Keratinocyte (primary cell): Measurements from ENCODE around the gene KIF16B. TPM values are rescaled to one million over a fixed set of nuclear protein-coding genes. Genes with fewer than 3 reads are reported as not detected.

Experiments
- DNase-seq: peaks from one replicate; pipeline ENCODE4 v3.0.0-alpha.2; 2011; ENCODE audit warnings: low read depth, missing footprints, low spot score
- FAIRE-seq: peaks from 2 replicates; lab custom pipeline; 2011; peaks lifted over from hg19 to GRCh38; lab: Jason Lieb, UNC
- H2AFZ ChIP-seq: 2 replicates; pipeline ENCODE4 v1.6.0; 2012; ENCODE audit warnings: low read length, control low read depth, inconsistent platforms; ENCODE audit not compliant: control insufficient read depth
- H3K27ac ChIP-seq: 2 replicates; pipeline ENCODE4 v1.5.1; 2011; ENCODE audit warnings: low read length; ENCODE audit not compliant: control insufficient read depth, insufficient read depth
- H3K27me3 ChIP-seq: 3 replicates; pipeline ENCODE4 v1.6.0; 2011; ENCODE audit warnings: low read length; ENCODE audit not compliant: control insufficient read depth, insufficient read depth; ENCODE audit errors: extremely low read depth
- H3K36me3 ChIP-seq, 2 experiments: 2 replicates in 1 of 2; 3 replicates in 1 of 2; pipeline ENCODE4 v1.5.1; 2011; ENCODE audit warnings: low read length in 2 of 2, mild to moderate bottlenecking in 1 of 2; ENCODE audit not compliant: control insufficient read depth in 2 of 2, insufficient read depth in 2 of 2; ENCODE audit errors: extremely low read depth in 1 of 2
- H3K4me1 ChIP-seq: 3 replicates; pipeline ENCODE4 v1.5.1; 2011; ENCODE audit warnings: low read length; ENCODE audit not compliant: control insufficient read depth, insufficient read depth; ENCODE audit errors: extremely low read depth
- H3K4me2 ChIP-seq: 3 replicates; pipeline ENCODE4 v1.6.0; 2011; ENCODE audit warnings: low read depth, low read length; ENCODE audit not compliant: control insufficient read depth, insufficient read depth; ENCODE audit errors: extremely low read depth
- H3K4me3 ChIP-seq, 3 experiments: fragments of 200-600 bp in 1 of 3; sonication (generic) in 1 of 3; 2 replicates in 2 of 3; 3 replicates in 1 of 3; pipeline ENCODE4 v1.5.1; 2011 to 2016; ENCODE audit warnings: low read length in 3 of 3, mild to moderate bottlenecking in 3 of 3, control low read depth in 2 of 3, inconsistent platforms in 1 of 3, low read depth in 1 of 3, mixed read lengths in 1 of 3, mixed run types in 1 of 3, moderate library complexity in 1 of 3; ENCODE audit not compliant: control insufficient read depth in 2 of 3, insufficient read depth in 2 of 3; ENCODE audit errors: extremely low read depth in 1 of 3
- H3K79me2 ChIP-seq: 2 replicates; pipeline ENCODE4 v1.6.0; 2012; ENCODE audit warnings: low read length; ENCODE audit not compliant: control insufficient read depth, insufficient read depth
- H3K9ac ChIP-seq: 3 replicates; pipeline ENCODE4 v1.6.0; 2011; ENCODE audit warnings: low read length; ENCODE audit not compliant: control insufficient read depth, insufficient read depth; ENCODE audit errors: extremely low read depth
- H3K9me1 ChIP-seq: 3 replicates; pipeline ENCODE4 v1.6.0; 2011; ENCODE audit warnings: low read length; ENCODE audit not compliant: control insufficient read depth, insufficient read depth; ENCODE audit errors: extremely low read depth
- H3K9me3 ChIP-seq: 2 replicates; pipeline ENCODE4 v1.5.1; 2012; ENCODE audit warnings: low read depth, low read length; ENCODE audit not compliant: control insufficient read depth
- H4K20me1 ChIP-seq: 3 replicates; pipeline ENCODE4 v1.6.0; 2011; ENCODE audit warnings: low read length; ENCODE audit not compliant: control insufficient read depth, insufficient read depth; ENCODE audit errors: extremely low read depth
- EZH2 ChIP-seq: IDR thresholded peaks from one replicate; pipeline ENCODE4 v1.6.1; 2012; ENCODE audit warnings: inconsistent platforms, mild to moderate bottlenecking, low read length, moderate library complexity
- dilution Hi-C: fragments of 300-500 bp; cut with MboI; formaldehyde crosslinking; loops from one replicate; pipeline ENCODE4 v1.7.0; 2020; ENCODE audit warnings: low sequenced_read_pairs; ENCODE audit not compliant: extremely low pct_ligation_motif_present
- polyA plus RNA-seq, 5 experiments: library from polyadenylated mRNA; depleted of rRNA in 3 of 5; stranded (reverse) in 3 of 5; stranded (forward) in 1 of 5; unstranded in 1 of 5; fragments of >200 nt; gene quantifications; 1 replicate in 1 of 5; 2 replicates in 3 of 5; 3 replicates in 1 of 5; pipeline versions ENCODE4 v1.2.1 to v1.2.3, GENCODE V29; 2011 to 2012; ENCODE audit warnings: missing spikeins in 2 of 5, low read depth in 1 of 5, low replicate concordance in 1 of 5
- TF ChIP-seq, protein P1 (sequence below), 3 experiments: IDR thresholded peaks in 1 of 3; conservative IDR thresholded peaks in 1 of 3; optimal IDR thresholded peaks in 1 of 3; 2 replicates in 2 of 3; 3 replicates in 1 of 3; pipeline versions ENCODE3 to v1.5.1; 2011; ENCODE audit warnings: low read length in 3 of 3, mild to moderate bottlenecking in 3 of 3, moderate library complexity in 2 of 3, control low read depth in 1 of 3, inconsistent platforms in 1 of 3; ENCODE audit not compliant: insufficient read depth in 2 of 3; ENCODE audit errors: extremely low read depth in 1 of 3

Gene KIF16B
- polyA plus RNA-seq, 1 donor (not counting 4 experiments of a cell fraction or from before 2014, with no cell fraction given), result 16.1 TPM

DNA sequence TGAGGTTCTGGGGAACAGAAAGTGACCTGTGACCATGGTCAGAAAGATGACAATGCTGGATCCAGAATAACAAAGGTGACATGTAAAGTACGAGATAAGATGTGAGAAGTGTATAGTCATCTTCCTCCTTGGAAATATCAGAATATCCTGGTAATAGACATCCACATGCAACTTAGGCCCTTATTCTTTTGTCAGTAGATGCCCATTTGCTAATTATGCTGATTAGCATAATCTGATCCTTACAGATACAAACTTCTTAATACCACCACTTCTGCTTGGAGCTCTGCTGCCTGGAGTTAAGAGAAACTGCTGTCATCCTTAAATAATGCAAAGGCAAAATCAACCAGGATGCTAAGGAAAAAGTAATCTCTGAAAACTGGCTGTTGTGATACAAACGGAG lies 91.3 kb downstream of the KIF16B start:
- Histone ChIP-seq H3K27ac (no peak overlapping the region), H3K9ac (no peak overlapping the region), H3K9me3 (no peaks in the 10 kb centered on the region), H3K9me1 (no peaks in the 10 kb centered on the region), H3K27me3 (no peaks in the 10 kb centered on the region), H2AFZ (no peak overlapping the region), H3K79me2 (no peaks in the 10 kb centered on the region), H3K4me2 (no peak overlapping the region), H3K4me3 (no peak overlapping the region), H3K36me3 (peaks cover 0 to 10% of the 10 kb centered on the region in 2 experiments), H4K20me1 (no peaks in the 10 kb centered on the region), H3K4me1 (no peaks in the 10 kb centered on the region)
- FAIRE-seq (no peak), DNase-seq (no peak)
- dilution Hi-C loops, result no loop called here
- TF ChIP-seq, protein P1, sequence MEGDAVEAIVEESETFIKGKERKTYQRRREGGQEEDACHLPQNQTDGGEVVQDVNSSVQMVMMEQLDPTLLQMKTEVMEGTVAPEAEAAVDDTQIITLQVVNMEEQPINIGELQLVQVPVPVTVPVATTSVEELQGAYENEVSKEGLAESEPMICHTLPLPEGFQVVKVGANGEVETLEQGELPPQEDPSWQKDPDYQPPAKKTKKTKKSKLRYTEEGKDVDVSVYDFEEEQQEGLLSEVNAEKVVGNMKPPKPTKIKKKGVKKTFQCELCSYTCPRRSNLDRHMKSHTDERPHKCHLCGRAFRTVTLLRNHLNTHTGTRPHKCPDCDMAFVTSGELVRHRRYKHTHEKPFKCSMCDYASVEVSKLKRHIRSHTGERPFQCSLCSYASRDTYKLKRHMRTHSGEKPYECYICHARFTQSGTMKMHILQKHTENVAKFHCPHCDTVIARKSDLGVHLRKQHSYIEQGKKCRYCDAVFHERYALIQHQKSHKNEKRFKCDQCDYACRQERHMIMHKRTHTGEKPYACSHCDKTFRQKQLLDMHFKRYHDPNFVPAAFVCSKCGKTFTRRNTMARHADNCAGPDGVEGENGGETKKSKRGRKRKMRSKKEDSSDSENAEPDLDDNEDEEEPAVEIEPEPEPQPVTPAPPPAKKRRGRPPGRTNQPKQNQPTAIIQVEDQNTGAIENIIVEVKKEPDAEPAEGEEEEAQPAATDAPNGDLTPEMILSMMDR (optimal IDR thresholded peaks at IDR 0.05 in 1 of 3, IDR thresholded peaks at IDR 0.05 in 1 of 3, conservative IDR thresholded peaks at IDR 0.05 in 1 of 3; ENCODE audit: extremely low read depth in 1 of 3, insufficient read depth in 2 of 3, low read length in 3 of 3), result no peak
- TF ChIP-seq EZH2, result no peak

DNA sequence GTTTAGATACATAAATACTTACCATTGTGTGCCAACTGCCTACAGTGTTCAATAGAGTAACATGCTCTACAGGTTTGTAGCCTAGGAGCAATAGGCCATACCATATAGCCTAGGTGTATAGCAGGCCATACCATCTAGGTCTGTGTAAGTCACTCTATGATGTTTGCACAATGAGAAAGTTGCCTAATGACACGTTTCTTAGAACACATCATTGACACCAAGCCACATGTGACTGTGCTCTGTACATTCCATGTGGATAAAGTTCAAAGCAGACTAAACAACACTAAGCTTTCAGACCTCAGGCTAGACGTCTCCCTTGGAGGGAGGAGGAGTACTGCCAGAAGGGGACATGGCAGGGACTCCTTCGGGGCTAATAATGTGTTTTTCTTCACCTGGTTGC lies 93.6 kb downstream of the KIF16B start:
- Histone ChIP-seq H3K79me2 (no peaks in the 10 kb centered on the region), H3K9ac (no peak overlapping the region), H4K20me1 (no peaks in the 10 kb centered on the region), H3K9me3 (no peaks in the 10 kb centered on the region), H3K27ac (no peak overlapping the region), H3K4me2 (no peak overlapping the region), H3K4me3 (no peak overlapping the region), H2AFZ (no peak overlapping the region), H3K36me3 (peaks cover 0 to 10% of the 10 kb centered on the region in 2 experiments), H3K9me1 (no peaks in the 10 kb centered on the region), H3K4me1 (no peaks in the 10 kb centered on the region), H3K27me3 (no peaks in the 10 kb centered on the region)
- TF ChIP-seq EZH2, result no peak
- TF ChIP-seq, protein P1 (optimal IDR thresholded peaks at IDR 0.05 in 1 of 3, IDR thresholded peaks at IDR 0.05 in 1 of 3, conservative IDR thresholded peaks at IDR 0.05 in 1 of 3; ENCODE audit: extremely low read depth in 1 of 3, insufficient read depth in 2 of 3, low read length in 3 of 3), result no peak
- FAIRE-seq (no peak), DNase-seq (no peak)
- dilution Hi-C loops, result no loop called here
